Suppressor macrophage treated with lipopolysaccharide for 1 hour (primary cell): Measurements from ENCODE around the gene SEH1L.
"Not testable (repeated sequence)": the region's sequence is repeated elsewhere in the genome, so short reads cannot be mapped to it uniquely, and the experiment has no call there.

Experiments
- DNase-seq, 3 donors: peaks; one replicate each; pipeline ENCODE4 v3.0.0-alpha.2; 2020 to 2022

SEH1L gene, protein sequence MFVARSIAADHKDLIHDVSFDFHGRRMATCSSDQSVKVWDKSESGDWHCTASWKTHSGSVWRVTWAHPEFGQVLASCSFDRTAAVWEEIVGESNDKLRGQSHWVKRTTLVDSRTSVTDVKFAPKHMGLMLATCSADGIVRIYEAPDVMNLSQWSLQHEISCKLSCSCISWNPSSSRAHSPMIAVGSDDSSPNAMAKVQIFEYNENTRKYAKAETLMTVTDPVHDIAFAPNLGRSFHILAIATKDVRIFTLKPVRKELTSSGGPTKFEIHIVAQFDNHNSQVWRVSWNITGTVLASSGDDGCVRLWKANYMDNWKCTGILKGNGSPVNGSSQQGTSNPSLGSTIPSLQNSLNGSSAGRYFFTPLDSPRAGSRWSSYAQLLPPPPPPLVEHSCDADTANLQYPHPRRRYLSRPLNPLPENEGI

DNA sequence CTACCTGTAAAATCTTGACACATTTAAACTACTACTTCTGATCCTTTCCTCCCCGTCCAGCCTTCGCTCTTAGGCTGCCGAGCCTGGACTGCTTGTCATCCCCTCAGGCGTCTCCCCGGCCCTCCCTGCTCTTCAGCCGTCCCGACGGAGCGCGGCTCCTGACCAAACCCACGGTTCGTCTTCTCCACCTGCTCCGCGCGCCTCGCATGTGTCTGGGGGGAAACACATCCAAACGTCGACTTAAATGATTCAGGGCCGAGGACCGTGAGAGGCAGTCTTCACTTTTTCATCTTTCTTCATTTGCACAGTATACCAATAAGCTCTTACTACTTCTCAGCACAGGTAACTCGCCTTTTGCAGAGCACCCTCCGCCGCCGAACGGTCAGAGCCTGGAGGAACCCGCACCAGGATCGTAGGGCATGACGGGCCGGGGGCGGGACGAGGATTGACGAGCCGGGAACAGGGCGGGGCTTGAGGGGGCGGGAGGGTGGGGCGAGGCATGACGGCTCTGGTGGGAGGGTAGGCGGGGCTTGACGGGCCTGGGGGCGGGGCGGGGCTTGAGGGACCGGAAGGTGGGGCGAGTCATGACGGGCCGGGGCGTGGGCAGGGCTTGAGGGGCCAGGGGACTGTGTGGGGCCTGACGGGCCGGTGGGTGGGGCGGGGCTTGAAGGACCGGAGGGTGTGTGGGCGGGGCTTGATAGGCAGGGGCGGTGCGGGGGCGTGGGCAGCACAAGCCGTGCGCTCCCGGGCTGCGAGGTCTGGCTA lies at the start of gene SEH1L:
TSS of gene SEH1L (plus strand) at position 727 of the 765 bp plus-strand sequence. CDS start 111 bp downstream, outside the sequence.
- peak; percentile 99 to 100 (median 100) for DNase-seq

GRCh38 chr18:12901208-12901607 lies 46.6 kb upstream of the SEH1L start:
- DNase-seq, result not testable (repeated sequence)

GRCh38 chr18:12904012-12904516 lies 43.7 kb upstream of the SEH1L start:
- peak in 1 of 3 donors; percentile 59 for DNase-seq

GRCh38 chr18:12906119-12906518 lies 41.7 kb upstream of the SEH1L start:
- DNase-seq, result no peak

- no peak for DNase-seq
Observed at GRCh38 chr18:12906773-12907172, 41.0 kb upstream of the SEH1L start.

- no peak for DNase-seq
Observed at GRCh38 chr18:12907258-12907925, 40.4 kb upstream of the SEH1L start.

GRCh38 chr18:12908706-12909105 lies 39.1 kb upstream of the SEH1L start:
- no peak for DNase-seq

GRCh38 chr18:12911025-12911928 lies 36.5 kb upstream of the SEH1L start:
- DNase-seq, result peak; percentile 45 to 76 (median 59)

- DNase-seq, result no peak
Observed at GRCh38 chr18:12911929-12912703, 35.7 kb upstream of the SEH1L start.

DNA sequence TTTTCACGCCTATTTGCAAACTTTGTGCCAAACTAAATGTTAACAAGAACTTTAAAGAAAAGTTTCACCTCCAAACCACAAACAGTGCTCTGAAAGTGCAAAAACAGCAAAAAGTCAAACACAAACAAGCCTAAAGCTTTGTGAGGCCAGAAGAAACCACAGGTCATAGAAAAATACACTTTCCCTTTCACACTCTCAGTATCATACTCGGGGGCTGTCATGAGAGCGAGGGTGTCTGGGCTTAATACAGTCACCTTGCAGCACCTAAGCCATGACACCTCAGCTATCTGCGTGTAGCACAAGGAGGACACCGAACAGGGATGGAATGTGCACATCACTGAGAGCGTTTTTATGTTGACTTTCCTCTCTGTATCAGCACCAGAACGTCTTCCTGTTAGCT lies 26.6 kb upstream of the SEH1L start:
- no peak for DNase-seq

- DNase-seq, result no peak
Observed at GRCh38 chr18:12922266-12922665, 25.5 kb upstream of the SEH1L start.

GRCh38 chr18:12924616-12925015 lies 23.2 kb upstream of the SEH1L start:
- DNase-seq, result no peak

- no peak for DNase-seq
Observed at GRCh38 chr18:12928206-12928605, 19.6 kb upstream of the SEH1L start.

DNA sequence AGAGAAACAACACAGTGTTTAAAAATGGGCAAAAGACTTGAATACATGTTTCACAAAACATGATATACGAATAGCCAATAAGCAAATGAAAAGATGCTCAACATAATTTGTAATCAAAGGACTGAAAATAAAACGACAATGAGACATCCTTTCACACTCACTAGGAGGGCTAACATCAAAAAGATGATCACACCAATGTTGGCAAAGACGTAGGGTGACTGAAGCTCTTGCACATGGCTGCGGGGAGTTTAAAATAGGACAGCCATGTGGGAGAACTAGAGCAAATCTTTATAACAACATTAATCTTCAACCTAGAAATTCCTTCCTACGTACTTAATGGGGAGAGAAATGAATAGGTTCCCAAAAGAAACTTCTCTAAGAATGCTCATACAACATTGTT lies 19.2 kb upstream of the SEH1L start:
- no peak for DNase-seq

DNA sequence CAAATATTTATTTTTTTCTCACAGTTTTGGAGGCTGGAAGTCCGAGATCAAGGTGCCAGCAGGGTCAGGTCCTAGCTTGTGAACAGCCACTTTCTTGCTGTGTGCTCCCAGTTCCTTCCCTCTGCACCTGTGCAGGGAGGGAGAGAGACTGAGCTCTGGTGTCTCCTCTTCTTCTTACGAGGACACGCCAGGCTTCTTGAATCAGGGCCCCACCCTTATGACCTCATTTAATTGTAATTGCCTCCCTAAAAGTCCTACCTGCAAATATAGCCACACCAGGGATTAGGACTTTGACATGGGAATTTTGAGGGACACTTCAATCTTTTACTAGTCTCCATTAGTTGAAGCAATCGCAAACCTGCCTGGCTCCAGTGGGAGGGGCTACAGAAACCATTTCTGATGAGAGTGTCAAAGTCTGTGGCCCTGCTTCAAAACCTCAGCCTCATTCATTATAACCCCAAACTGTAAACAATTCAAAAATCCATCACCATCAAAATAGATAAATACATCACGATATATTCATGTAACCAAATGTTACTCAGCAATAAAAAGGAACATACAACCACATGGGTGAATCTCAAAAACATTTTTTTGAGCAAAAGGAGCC lies 18.2 kb upstream of the SEH1L start:
- no peak for DNase-seq

DNA sequence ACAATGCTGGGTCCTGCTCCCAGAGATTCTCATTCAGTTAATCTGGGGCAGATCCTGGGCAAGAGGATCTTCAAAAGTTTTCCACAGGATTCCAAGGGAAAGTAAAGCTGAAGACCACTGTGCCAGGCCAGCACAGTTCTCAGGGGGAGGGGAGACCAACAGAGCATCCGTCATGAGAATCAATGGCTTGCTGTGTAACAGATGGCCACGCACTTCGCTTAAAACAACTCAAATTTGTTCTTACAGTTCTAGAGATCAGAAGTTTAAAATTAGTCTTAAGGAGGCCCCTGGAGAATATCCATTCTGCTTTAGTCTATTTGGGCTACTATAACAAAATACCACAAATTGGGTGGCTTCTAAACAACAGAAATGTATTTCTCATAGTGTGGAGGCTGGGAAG lies 17.4 kb upstream of the SEH1L start:
- DNase-seq, result no peak

DNA sequence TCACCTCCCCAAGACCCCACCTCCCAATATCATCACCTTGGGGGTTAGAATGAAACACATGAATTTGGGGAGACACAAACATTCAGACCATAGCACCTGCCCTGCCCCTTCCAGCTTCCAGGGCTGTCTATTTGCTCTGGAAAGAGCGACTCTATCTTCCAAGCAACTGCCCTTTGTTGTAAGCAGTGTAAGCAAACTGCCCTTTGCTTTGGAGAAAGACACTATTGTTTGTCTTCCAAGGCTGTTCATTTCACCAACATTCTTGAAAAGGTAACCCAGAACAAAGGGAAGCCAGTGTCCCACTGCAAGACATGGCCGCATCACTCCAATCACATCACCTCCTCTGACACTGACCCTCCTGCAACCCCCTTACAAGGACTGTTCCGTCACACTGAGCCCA lies 16.9 kb upstream of the SEH1L start:
- no peak for DNase-seq

- no peak for DNase-seq
Observed at GRCh38 chr18:12933327-12933726, 14.5 kb upstream of the SEH1L start.

GRCh38 chr18:12934454-12935071 lies 13.2 kb upstream of the SEH1L start:
- peak; percentile 87 to 89 (median 88) for DNase-seq

GRCh38 chr18:12939162-12939561 lies 8.6 kb upstream of the SEH1L start:
- DNase-seq, result no peak
